Fibroblast of mammary gland (primary cell): ENCODE data around the gene AUTS2.

Experiments used
- DNase-seq: peaks from one replicate; pipeline ENCODE4 v3.0.0-alpha.2; 2010; ENCODE audit warnings: low read depth
- H3K4me3 ChIP-seq: 2 replicates; pipeline ENCODE4 v1.5.1; 2011; ENCODE audit warnings: low read depth, mild to moderate bottlenecking, low read length, moderate library complexity; ENCODE audit not compliant: control insufficient read depth
- TF ChIP-seq, protein P1 (sequence below): conservative IDR thresholded peaks from 2 replicates; pipeline ENCODE4 v1.5.1; 2011; ENCODE audit warnings: low read depth, low read length, inconsistent platforms; ENCODE audit not compliant: control insufficient read depth, insufficient read depth

Gene AUTS2

GRCh38 chr7:70615066-70615606 is 1016.9 kb downstream of the AUTS2 start:
- H3K4me3 ChIP-seq, result no peak overlapping the region
- no peak for DNase-seq
- TF ChIP-seq, protein P1, sequence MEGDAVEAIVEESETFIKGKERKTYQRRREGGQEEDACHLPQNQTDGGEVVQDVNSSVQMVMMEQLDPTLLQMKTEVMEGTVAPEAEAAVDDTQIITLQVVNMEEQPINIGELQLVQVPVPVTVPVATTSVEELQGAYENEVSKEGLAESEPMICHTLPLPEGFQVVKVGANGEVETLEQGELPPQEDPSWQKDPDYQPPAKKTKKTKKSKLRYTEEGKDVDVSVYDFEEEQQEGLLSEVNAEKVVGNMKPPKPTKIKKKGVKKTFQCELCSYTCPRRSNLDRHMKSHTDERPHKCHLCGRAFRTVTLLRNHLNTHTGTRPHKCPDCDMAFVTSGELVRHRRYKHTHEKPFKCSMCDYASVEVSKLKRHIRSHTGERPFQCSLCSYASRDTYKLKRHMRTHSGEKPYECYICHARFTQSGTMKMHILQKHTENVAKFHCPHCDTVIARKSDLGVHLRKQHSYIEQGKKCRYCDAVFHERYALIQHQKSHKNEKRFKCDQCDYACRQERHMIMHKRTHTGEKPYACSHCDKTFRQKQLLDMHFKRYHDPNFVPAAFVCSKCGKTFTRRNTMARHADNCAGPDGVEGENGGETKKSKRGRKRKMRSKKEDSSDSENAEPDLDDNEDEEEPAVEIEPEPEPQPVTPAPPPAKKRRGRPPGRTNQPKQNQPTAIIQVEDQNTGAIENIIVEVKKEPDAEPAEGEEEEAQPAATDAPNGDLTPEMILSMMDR, result no peak

GRCh38 chr7:70616211-70616610 is 1017.9 kb downstream of the AUTS2 start:
- TF ChIP-seq, protein P1, result no peak
- no peak overlapping the region for H3K4me3 ChIP-seq
- DNase-seq, result no peak

DNA sequence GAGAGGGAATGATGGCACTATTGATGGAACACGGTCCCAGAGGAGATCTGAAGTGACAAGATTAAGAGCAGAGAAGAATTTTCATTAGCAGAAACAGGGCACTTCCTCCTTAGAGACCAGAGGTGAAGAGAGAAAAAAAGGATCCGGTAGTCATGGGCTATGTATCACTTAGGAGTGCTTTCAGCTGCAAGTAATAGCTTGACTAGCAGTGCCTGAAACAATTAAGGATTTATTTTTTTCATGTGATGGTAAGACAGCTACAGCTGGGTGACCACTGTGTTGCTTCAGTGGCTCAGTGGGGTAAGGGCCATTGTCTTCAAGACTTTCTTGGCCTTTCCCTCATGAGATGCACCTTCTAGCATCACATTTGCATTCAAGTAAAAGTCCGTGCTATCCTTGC is 1018.5 kb downstream of the AUTS2 start:
- DNase-seq, result no peak
- no peak overlapping the region for H3K4me3 ChIP-seq
- TF ChIP-seq, protein P1, result no peak

GRCh38 chr7:70618020-70618551 is 1019.8 kb downstream of the AUTS2 start:
- H3K4me3 ChIP-seq, result no peak overlapping the region
- DNase-seq, result no peak
- TF ChIP-seq, protein P1, result no peak

DNA sequence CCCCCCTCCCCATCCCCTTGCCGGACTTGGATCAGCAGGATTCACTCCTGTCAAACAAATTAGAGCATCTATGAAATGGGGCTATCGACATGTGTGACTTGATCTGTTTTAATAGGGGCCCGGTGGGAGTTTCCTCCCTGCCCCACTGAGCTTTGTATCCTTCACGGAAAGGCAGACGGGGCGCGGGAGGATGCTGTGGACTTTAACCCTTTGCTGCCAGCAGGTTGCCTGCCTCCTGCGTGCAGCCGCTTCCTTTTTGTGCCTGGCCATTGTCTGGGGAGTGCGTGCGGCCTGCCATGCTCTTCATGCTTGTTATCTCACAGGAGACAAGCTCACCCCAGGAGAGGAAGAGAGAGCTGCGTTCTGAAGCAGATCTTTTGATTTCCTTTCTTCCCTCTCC is 1020.9 kb downstream of the AUTS2 start:
- TF ChIP-seq, protein P1, result no peak
- H3K4me3 ChIP-seq, result no peak overlapping the region
- no peak for DNase-seq

DNA sequence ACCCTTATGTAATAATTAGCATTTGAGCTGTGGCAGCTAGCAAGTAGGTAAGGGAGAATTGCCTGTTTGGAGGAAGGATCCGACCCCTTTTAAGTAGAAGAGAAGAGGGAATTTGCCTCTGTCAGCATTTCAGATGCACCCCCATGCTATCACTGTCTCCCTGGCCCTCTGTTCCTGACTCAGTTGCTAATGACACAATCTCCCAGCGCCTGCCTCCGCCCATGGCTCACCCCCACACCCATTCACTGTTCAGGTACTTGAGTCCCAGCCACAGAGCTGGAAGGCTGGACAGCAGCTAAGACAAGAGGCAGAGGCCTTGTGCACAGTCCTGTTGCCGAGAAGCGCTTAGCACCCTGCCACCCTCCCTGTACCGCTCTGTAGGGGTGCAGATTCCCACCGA is 1021.4 kb downstream of the AUTS2 start:
- no peak for DNase-seq
- no peak overlapping the region for H3K4me3 ChIP-seq
- TF ChIP-seq, protein P1, result no peak
